ENCODE results near the gene WNT16.

Gene WNT16

DNA sequence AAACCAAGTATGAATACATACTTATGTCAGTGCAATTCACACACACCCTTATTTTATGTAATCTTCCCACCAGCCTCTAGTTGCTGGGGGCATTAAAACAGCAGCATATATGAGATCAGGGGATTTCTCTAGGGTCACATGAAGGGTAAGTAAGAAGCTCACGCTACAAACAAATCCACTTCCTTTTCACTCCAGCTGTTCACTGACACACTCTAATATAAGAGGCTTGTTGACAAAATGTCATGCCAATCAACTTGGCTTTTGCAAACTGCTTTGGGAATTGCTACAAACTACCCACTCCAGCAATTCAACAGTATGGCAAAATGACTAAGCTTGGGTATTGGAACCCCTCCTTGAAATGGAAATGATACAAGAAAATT is 57.0 kb downstream of the WNT16 start:
- Histone ChIP-seq H3K36me3 (ENCODE audit: control insufficient read depth, insufficient read depth, low read length) (no peaks in the 10 kb centered on the region), H3K4me1 (ENCODE audit: control insufficient read depth, insufficient read depth, low read length, poor library complexity, severe bottlenecking) (peaks cover 12% of the 10 kb centered on the region), H3K9me3 (ENCODE audit: control insufficient read depth, low read length) (no peaks in the 10 kb centered on the region), H3K27ac (ENCODE audit: insufficient read depth, low read length, poor library complexity, severe bottlenecking) (no peak overlapping the region), H3K27me3 (replicated peaks; ENCODE audit: control insufficient read depth, insufficient read depth, low read length, poor library complexity, severe bottlenecking) (no peaks in the 10 kb centered on the region), H3K4me3 (ENCODE audit: insufficient read depth, low read depth, low read length, poor library complexity, severe bottlenecking) (no peak overlapping the region)
- no peak for DNase-seq

DNA sequence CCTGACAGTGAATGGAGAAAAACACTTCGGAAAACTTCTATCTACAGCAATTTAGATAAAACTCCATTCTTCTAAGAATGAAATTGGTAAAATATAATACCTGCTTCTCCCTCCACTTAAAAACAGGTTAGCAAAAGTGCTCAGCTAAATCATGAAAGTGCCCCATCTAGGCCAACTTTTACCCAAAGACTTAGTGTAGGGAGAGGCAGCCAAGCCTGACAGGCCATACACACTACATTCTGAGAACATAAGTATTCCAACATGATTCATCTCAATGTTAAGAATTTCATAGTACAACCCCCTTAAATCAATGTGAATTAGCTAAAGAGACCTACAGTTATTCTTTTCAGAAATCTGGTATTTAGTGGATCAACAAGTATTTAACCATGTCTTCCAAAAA is 60.1 kb downstream of the WNT16 start:
- no peak for DNase-seq
- H3K4me3 ChIP-seq (ENCODE audit: insufficient read depth, low read depth, low read length, poor library complexity, severe bottlenecking): no peak overlapping the region
- peaks cover 8% of the 10 kb centered on the region for H3K4me1 ChIP-seq (ENCODE audit: control insufficient read depth, insufficient read depth, low read length, poor library complexity, severe bottlenecking)

GRCh38 chr7:121390109-121390508 is 61.3 kb downstream of the WNT16 start:
- Histone ChIP-seq H3K4me3 (ENCODE audit: insufficient read depth, low read depth, low read length, poor library complexity, severe bottlenecking) (no peak overlapping the region), H3K36me3 (ENCODE audit: control insufficient read depth, insufficient read depth, low read length) (no peaks in the 10 kb centered on the region), H3K27me3 (replicated peaks; ENCODE audit: control insufficient read depth, insufficient read depth, low read length, poor library complexity, severe bottlenecking) (no peaks in the 10 kb centered on the region), H3K4me1 (ENCODE audit: control insufficient read depth, insufficient read depth, low read length, poor library complexity, severe bottlenecking) (peaks cover 8% of the 10 kb centered on the region), H3K9me3 (ENCODE audit: control insufficient read depth, low read length) (no peaks in the 10 kb centered on the region), H3K27ac (ENCODE audit: insufficient read depth, low read length, poor library complexity, severe bottlenecking) (no peak overlapping the region)
- DNase-seq: no peak

More for the DNA sequence above, 60.1 kb downstream of the WNT16 start:
- no peaks in the 10 kb centered on the region for H3K36me3 ChIP-seq (ENCODE audit: control insufficient read depth, insufficient read depth, low read length)
- no peaks in the 10 kb centered on the region for H3K9me3 ChIP-seq (ENCODE audit: control insufficient read depth, low read length)
- H3K27ac ChIP-seq (ENCODE audit: insufficient read depth, low read length, poor library complexity, severe bottlenecking): no peak overlapping the region
- no peaks in the 10 kb centered on the region for H3K27me3 ChIP-seq (replicated peaks; ENCODE audit: control insufficient read depth, insufficient read depth, low read length, poor library complexity, severe bottlenecking)

DNA sequence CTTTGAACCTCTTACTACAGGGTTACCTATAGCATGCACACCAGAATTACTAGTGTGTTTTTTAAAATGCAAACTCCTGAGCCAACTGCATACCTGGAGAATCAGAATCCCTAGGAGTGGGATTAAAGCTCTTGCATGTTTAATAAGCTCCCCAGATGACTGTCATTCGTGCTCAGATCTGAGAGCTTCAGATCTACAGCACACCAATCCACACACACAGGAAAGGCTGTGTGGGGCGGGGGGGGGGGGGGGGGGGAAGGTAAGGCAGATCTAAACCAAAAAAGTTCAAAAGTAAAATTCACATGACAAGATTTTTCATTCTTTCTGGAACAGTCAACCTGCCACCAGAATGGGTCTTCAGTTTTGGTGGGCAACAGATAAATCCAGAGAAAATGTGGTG is 61.8 kb downstream of the WNT16 start:
- H3K27ac ChIP-seq (ENCODE audit: insufficient read depth, low read length, poor library complexity, severe bottlenecking): no peak overlapping the region
- H3K4me3 ChIP-seq (ENCODE audit: insufficient read depth, low read depth, low read length, poor library complexity, severe bottlenecking): no peak overlapping the region
- H3K4me1 ChIP-seq (ENCODE audit: control insufficient read depth, insufficient read depth, low read length, poor library complexity, severe bottlenecking): peaks cover 4% of the 10 kb centered on the region
- no peak for DNase-seq
- no peaks in the 10 kb centered on the region for H3K9me3 ChIP-seq (ENCODE audit: control insufficient read depth, low read length)
- H3K27me3 ChIP-seq (replicated peaks; ENCODE audit: control insufficient read depth, insufficient read depth, low read length, poor library complexity, severe bottlenecking): no peaks in the 10 kb centered on the region
- no peaks in the 10 kb centered on the region for H3K36me3 ChIP-seq (ENCODE audit: control insufficient read depth, insufficient read depth, low read length)

Data from effector memory CD4-positive, alpha-beta T cell (primary cell).